Cerebellar cortex (tissue), 1 donor: ENCODE data around the gene GPR37L1.
"Not testable (repeated sequence)": the region's sequence is repeated elsewhere in the genome, so short reads cannot be mapped to it uniquely, and the experiment has no call there.

Source experiments
- DNase-seq: peaks from one replicate; pipeline ENCODE4 v3.0.0-alpha.2; 2015; ENCODE audit warnings: low spot score

Gene GPR37L1

DNA sequence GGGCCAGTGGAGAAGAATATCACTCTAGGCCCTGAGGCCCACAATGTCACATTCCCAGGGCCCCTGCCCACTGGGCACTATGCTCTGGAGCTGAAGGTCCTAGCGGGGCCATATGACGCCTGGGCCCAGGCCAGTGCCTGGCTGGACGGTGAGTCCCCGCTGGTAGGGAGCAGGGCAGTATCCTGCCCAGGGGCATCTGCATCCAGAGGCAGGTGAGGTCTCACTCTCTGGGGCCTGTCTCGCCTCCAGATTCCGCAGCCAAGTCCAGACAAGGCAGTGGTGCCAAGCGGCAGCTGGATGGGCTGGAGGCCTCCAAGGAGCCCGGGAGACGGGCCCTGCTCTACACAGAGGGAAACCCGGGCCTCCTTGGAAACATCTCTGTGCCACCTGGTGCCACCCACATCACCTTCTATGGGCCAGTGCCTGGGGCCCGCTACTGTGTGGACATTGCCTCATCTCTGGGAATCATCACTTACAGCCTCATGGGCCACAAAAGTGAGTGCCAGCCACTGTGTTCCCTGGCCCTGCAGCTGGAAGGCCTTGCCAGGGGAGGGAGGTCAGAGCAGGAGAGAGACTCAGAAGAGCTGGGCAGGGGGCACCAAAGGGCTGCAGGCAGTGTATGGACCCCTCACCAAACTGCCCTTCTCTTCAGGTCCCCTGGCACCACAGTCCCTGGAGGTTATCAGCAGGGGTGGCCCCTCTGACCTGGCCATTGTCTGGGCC, 48.7 kb downstream of the GPR37L1 start:
- DNase-seq = no peak

GRCh38 chr1:202172015-202172355, 49.3 kb downstream of the GPR37L1 start:
- no peak for DNase-seq

DNA sequence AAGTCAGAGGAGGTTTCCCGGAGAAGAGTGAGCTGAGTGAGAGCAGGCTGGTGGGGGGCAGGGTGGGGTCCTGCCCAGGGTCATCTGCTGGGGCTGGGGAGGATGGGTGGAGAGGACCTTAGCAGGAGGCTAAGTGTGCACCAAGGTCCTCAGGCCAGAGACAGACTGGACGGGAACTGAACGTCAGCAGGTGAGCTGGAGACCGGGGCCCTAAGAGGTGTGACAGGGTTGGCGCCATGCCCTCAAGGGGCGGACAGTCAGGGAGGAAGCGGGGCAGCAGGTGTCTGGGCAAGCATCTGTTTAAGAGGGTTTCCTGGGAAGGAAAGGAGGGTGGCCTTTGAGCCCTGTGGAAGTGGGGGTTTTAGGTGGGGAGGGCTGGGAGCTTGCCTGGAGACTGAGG, 51.3 kb downstream of the GPR37L1 start:
- no peak for DNase-seq

DNA sequence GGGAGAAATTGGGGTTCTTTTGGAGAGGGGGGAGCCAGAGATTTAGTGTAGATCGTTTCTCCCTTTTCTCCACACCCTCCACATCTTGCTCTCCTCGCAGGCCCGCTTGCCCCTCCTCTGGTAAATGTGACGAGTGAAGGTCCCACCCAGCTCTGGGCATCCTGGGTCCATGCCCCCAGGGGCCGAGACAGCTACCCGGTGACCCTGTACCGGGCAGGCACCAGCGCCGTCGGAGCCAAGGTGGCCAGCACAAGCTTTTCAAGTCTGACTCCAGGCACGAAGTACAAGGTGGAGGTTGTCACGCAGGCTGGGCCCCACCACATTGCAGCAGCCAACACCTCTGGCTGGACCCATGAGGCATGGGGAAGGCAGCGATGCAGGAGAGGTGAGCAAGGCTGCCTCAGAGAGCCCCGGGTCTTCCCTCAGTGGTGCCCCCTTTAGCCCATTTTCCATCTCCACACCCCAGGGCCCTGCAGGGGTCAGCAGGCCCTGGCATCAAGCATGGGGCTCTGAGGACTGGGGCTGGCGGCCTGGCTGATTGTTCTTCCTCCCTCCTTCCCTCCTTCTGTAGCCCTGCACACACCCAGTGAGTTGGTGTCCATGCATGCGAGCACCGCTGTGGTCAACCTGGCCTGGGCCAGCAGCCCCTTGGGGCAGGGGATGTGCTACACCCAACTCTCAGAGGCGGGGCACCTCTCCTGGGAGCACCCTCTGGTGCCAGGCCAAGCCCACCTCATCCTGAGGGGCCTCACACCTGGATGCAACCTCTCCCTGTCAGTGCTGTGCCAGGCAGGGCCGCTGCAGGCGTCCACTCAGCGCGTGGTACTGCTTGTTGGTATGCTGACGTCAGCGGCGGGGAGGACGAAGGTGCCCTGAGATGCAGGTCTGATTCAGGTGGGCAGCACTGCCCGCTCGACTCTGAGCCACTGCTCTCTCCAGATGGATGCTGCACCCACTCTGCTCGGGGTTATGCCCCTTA, 54.5 kb downstream of the GPR37L1 start:
- DNase-seq = no peak

GRCh38 chr1:202179828-202180750, 57.4 kb downstream of the GPR37L1 start:
- DNase-seq = no peak

GRCh38 chr1:202180751-202181139, 58.0 kb downstream of the GPR37L1 start:
- not testable (repeated sequence) for DNase-seq

DNA sequence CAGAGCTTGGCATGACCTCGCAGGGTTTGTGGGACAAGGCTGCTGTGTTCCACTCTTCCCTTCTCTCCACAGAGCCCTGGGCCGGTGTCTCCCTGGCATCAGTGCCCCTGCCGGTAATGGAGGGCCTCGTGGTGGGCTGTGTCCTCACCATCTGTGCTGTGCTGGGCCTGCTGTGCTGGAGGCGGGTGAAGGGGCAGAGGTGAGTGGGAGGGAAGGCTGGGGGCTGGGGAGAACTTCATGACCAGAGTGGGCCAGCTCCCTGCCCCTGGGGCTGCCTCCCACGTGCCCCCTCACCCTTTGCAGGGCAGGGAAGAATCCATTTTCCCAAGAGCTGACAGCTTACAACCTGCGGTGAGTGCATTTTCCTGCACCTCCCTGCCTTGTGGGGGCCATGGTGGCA, 58.9 kb downstream of the GPR37L1 start:
- DNase-seq = no peak

GRCh38 chr1:202182040-202182877, 59.5 kb downstream of the GPR37L1 start:
- DNase-seq = no peak
